GM23338 (cell line): ENCODE measurements around the gene TICAM2. TPM values are rescaled to one million over a fixed set of nuclear protein-coding genes. Genes with fewer than 3 reads are reported as not detected.

Source experiments
- ATAC-seq: fragments of 200-7000 bp; cut with Tn5 transposase; 3 replicates; pipeline ENCODE4 v1.9.1; 2020
- DNase-seq: peaks from one replicate; pipeline ENCODE4 v3.0.0-alpha.2; 2015; ENCODE audit warnings: low spot score
- H2AFZ ChIP-seq: fragments of 200-600 bp; sonication (generic); 2 replicates; pipeline ENCODE4 v1.8.0; 2016; ENCODE audit warnings: antibody characterized with exemption, mild to moderate bottlenecking, moderate library complexity
- H3F3A ChIP-seq: fragments of 200-600 bp; sonication (generic); replicated peaks from 2 replicates; pipeline ENCODE4 v1.8.0; 2017; ENCODE audit warnings: antibody characterized with exemption, mixed run types, low read depth
- H3K27ac ChIP-seq: fragments of 200-600 bp; sonication (generic); 2 replicates; pipeline ENCODE4 v1.6.1; 2016; ENCODE audit warnings: low read depth
- H3K27me3 ChIP-seq: fragments of 200-600 bp; sonication (generic); 2 replicates; pipeline ENCODE4 v1.8.0; 2016; ENCODE audit warnings: mild to moderate bottlenecking, mixed run types, moderate library complexity; ENCODE audit not compliant: insufficient read depth
- H3K36me3 ChIP-seq: fragments of 200-600 bp; sonication (generic); 2 replicates; pipeline ENCODE4 v1.8.0; 2016; ENCODE audit warnings: mild to moderate bottlenecking; ENCODE audit not compliant: insufficient read depth
- H3K4me1 ChIP-seq: fragments of 200-600 bp; sonication (generic); 2 replicates; pipeline ENCODE4 v1.8.0; 2016; ENCODE audit warnings: mild to moderate bottlenecking, moderate library complexity; ENCODE audit not compliant: insufficient read depth
- H3K4me2 ChIP-seq: fragments of 200-600 bp; sonication (generic); 2 replicates; pipeline ENCODE4 v1.7.1; 2017; ENCODE audit warnings: mixed run types
- H3K4me3 ChIP-seq: fragments of 200-600 bp; sonication (generic); 2 replicates; pipeline ENCODE4 v1.6.1; 2016; ENCODE audit warnings: mixed run types
- H3K79me2 ChIP-seq: fragments of 200-600 bp; sonication (generic); replicated peaks from 2 replicates; pipeline ENCODE4 v1.8.0; 2017; ENCODE audit warnings: mild to moderate bottlenecking; ENCODE audit not compliant: insufficient read depth
- H3K9me2 ChIP-seq: fragments of 200-600 bp; sonication (generic); 2 replicates; pipeline ENCODE4 v1.8.0; 2017; ENCODE audit not compliant: insufficient read depth
- H4K20me1 ChIP-seq: fragments of 200-600 bp; sonication (generic); replicated peaks from 2 replicates; pipeline ENCODE4 v1.8.0; 2017; ENCODE audit warnings: mild to moderate bottlenecking; ENCODE audit not compliant: insufficient read depth
- H3K27ac Mint-ChIP-seq: 2 replicates; pipeline ENCODE4 v1.8.0; 2020; ENCODE audit warnings: inconsistent platforms, mild to moderate bottlenecking, moderate library complexity, mixed read lengths
- H3K27me3 Mint-ChIP-seq: 3 replicates; pipeline ENCODE4 v1.8.0; 2022; ENCODE audit warnings: low read depth, mild to moderate bottlenecking, moderate library complexity, mixed read lengths, inconsistent platforms; ENCODE audit not compliant: insufficient read depth, poor library complexity
- H3K36me3 Mint-ChIP-seq: 3 replicates; pipeline ENCODE4 v1.8.0; 2021; ENCODE audit warnings: low read depth, mild to moderate bottlenecking, inconsistent platforms, moderate library complexity, mixed read lengths
- H3K4me1 Mint-ChIP-seq: 3 replicates; pipeline ENCODE4 v1.8.0; 2020; ENCODE audit warnings: mild to moderate bottlenecking, inconsistent platforms, mixed read lengths
- H3K4me3 Mint-ChIP-seq: 3 replicates; pipeline ENCODE4 v1.8.0; 2021; ENCODE audit warnings: moderate library complexity, mild to moderate bottlenecking, inconsistent platforms, mixed read lengths
- H3K9me3 Mint-ChIP-seq: 3 replicates; pipeline ENCODE4 v1.8.0; 2020; ENCODE audit warnings: moderate library complexity, mild to moderate bottlenecking, inconsistent platforms, mixed read lengths
- CREB1 ChIP-seq: fragments of 250-450 bp; sonication (Bioruptor Pico); IDR thresholded peaks from 2 replicates; pipeline ENCODE4 v1.5.0; 2020; ENCODE audit warnings: low read depth, mild to moderate bottlenecking, moderate library complexity
- CTCF ChIP-seq, 2 experiments: fragments of 200-600 bp in 1 of 2; sonication (generic) in 1 of 2; conservative IDR thresholded peaks; 2 replicates each; pipeline versions ENCODE4 v1.5.1 to v1.6.1; 2016 to 2017; ENCODE audit warnings: antibody characterized with exemption in 2 of 2, low read depth in 2 of 2, mild to moderate bottlenecking in 2 of 2, moderate library complexity in 1 of 2
- ETS1 ChIP-seq: IDR thresholded peaks from 2 replicates; pipeline ENCODE4 v1.6.1; 2016; ENCODE audit warnings: antibody characterized with exemption
- EZH2 ChIP-seq: fragments of 200-600 bp; sonication (generic); IDR thresholded peaks from one replicate; pipeline ENCODE4 v1.8.0; 2017; ENCODE audit warnings: antibody characterized with exemption, mild to moderate bottlenecking, low read depth; ENCODE audit not compliant: unreplicated experiment
- EZH2phosphoT487 ChIP-seq: fragments of 200-600 bp; sonication (generic); IDR thresholded peaks from one replicate; pipeline ENCODE4 v1.8.1; 2018; ENCODE audit warnings: antibody characterized with exemption; ENCODE audit not compliant: unreplicated experiment
- NANOG ChIP-seq: IDR thresholded peaks from 2 replicates; pipeline ENCODE4 v1.6.1; 2016; ENCODE audit warnings: antibody characterized with exemption, borderline replicate concordance
- POLR2AphosphoS5 ChIP-seq: IDR thresholded peaks from 2 replicates; pipeline ENCODE4 v1.6.1; 2016; ENCODE audit warnings: antibody characterized with exemption, low read depth
- ZNF114 ChIP-seq: fragments of 250-450 bp; sonication (Bioruptor Pico); IDR thresholded peaks from 2 replicates; pipeline ENCODE4 v1.5.0; 2020; ENCODE audit warnings: mild to moderate bottlenecking, moderate library complexity
- ZNF331 ChIP-seq: fragments of 250-450 bp; sonication (Bioruptor Pico); IDR thresholded peaks from 2 replicates; pipeline ENCODE4 v1.5.0; 2020; ENCODE audit warnings: low read depth, mild to moderate bottlenecking, moderate library complexity
- ZNF462 ChIP-seq: fragments of 250-450 bp; sonication (Bioruptor Pico); IDR thresholded peaks from 2 replicates; pipeline ENCODE4 v1.5.0; 2020; ENCODE audit warnings: mild to moderate bottlenecking, moderate library complexity
- polyA plus RNA-seq: library from polyadenylated mRNA; unstranded; fragments of >200 nt; fragmentation: Nextera tagmentation; extraction: Ambion mirVana; gene quantifications from 2 replicates; pipeline ENCODE4 v1.2.1, GENCODE V29; 2016
- total RNA-seq: library from RNA; depleted of rRNA; stranded (reverse); fragments of >200 nt; shearing (Covaris generic); gene quantifications from 2 replicates; pipeline ENCODE4 v1.2.3, GENCODE V29; 2014

The TICAM2 gene
- total and polyA plus RNA-seq, 2 experiments from 2014 or later: 1.0 TPM; not detected in 1

- Mint-ChIP-seq H3K36me3 (peaks cover 3% of the 10 kb centered on the region; the same call in 1 of the 3 replicates), H3K9me3 (no peaks in the 10 kb centered on the region), H3K4me3 (no peak overlapping the region), H3K4me1 (peaks cover 8% of the 10 kb centered on the region; the same call in 1 of the 3 replicates), H3K27ac (no peak overlapping the region), H3K27me3 (no peaks in the 10 kb centered on the region)
- H3K4me2 ChIP-seq: no peak overlapping the region
- no peak overlapping the region for H2AFZ ChIP-seq
- ATAC-seq: no peak
- no peaks in the 10 kb centered on the region for H3K79me2 ChIP-seq
- no peaks in the 10 kb centered on the region for H3K27me3 ChIP-seq
- no peaks in the 10 kb centered on the region for H3K4me1 ChIP-seq
- no peaks in the 10 kb centered on the region for H3F3A ChIP-seq
- H3K27ac ChIP-seq: no peak overlapping the region
- H3K9me2 ChIP-seq: no peaks in the 10 kb centered on the region; the same call in 1 of the 2 replicates
- H3K36me3 ChIP-seq: no peaks in the 10 kb centered on the region
- no peak overlapping the region for H3K4me3 ChIP-seq
- 0 out of 2 replicates have a peak, but pooled peaks cover 3% of the 10 kb centered on the region for H4K20me1 ChIP-seq
- no peak for DNase-seq
- no peak for TF ChIP-seq NANOG
- TF ChIP-seq ZNF114: no peak
- no peak for TF ChIP-seq CREB1 (CRISPR knock-in tag)
- no peak for TF ChIP-seq ZNF331
- TF ChIP-seq ETS1: no peak
- no peak for TF ChIP-seq POLR2AphosphoS5
- no peak for TF ChIP-seq ZNF462 (CRISPR knock-in tag)
- TF ChIP-seq EZH2phosphoT487: no peak
- no peak for TF ChIP-seq EZH2
- no peak for TF ChIP-seq CTCF (conservative IDR thresholded peaks at IDR 0.05; ENCODE audit: low read depth in 2 of 2)
Measured at GRCh38 chr5:115578657-115579056, 23.6 kb downstream of the TICAM2 start.
